NCI-H2081 (cell line): Measurements from ENCODE around the gene KATNAL2.

ENCODE experiments used
- DNase-seq, 2 experiments: peaks; one replicate each; lab custom pipeline; 2025; lab: John Stamatoyannopoulos, UW

KATNAL2 gene

DNA sequence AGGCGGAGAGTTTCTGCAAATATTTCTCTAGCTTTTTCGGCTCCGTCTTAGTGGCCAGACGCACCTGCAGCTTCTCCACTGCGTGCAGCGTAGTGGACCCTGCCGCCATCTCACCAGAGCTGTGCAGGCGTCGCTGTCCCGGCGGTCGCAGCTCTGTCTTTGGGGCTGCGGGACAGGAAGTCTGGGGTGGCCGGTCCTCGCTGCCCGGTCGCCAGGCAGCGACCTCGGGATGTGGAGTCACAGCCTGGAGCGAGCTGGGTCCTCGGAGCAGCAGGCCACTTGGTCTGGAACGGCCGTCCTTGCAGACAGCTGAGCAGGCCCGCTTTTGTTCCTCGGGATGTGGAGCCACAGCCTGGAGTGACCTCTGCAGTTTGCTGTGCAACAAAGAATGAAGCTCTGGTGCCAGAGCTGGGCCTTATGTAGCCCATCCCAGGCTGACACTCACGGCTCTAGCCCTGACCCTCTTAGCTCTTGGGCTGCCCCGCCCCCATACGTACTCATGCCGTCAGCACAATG, 117.8 kb downstream of the KATNAL2 start, which contains the start of gene ELOA2:
Gene ELOA2, minus strand, starts transcription at position 466 of the 516 bp plus-strand sequence. Its CDS starts 357 bp downstream, at position 109.
- DNase-seq = no peak

DNA sequence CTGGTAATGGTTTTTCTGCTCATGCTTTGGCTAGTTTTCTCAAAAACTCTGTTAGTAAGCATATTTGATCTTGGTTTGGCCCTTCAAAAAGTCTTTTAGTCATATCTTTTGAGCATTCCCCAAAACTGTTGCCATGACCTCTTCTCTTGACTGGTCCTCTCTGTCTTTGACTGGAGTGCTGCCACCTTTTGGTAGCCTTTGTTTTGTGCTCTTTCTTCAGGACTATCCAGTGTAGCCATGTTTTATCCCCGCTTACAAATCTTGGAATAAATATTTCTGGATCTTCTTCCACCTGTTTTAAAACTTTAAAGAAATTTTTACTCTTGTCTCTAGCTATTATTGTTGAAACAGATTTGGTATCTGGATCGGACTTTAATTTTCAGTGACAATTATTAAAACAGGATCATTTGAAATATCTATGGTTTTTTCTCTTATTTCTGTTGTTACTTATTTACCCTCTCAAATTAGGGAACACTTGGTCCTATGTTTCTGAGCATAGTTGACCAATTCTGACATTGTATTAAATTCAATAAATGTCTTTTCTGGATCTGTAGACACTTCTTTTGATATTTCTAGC, 119.0 kb downstream of the KATNAL2 start:
- DNase-seq = peak; percentile 11 to 45

DNA sequence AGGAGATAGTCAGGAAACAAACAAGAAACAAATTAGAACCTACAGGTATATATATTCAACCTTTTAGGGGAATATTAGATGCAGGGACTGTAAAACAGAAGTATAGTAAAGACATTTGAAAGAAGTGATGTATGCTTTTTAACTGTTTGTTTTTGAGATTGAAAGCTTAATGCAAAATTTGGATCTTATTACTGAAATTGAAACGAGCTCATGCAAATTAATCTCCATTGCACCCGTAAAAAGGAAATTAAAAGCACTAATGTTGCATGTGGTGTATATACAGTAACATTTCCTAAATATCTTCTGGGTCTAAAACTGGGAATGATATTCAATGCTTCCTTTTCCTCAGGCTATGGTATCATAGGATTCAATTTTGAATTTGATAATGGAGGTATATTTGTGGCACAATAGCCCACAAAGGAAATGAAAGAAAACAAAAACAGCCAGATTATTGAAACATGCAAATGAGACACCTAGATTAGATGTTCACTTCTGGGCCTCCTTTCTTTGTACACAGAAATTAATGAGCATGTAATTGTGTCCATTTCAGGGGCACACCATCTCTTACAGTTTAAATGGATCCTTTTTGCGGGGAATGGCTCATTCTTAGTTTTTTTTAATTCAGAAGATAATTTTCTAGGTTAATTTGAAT, 119.7 kb downstream of the KATNAL2 start:
- no peak for DNase-seq

DNA sequence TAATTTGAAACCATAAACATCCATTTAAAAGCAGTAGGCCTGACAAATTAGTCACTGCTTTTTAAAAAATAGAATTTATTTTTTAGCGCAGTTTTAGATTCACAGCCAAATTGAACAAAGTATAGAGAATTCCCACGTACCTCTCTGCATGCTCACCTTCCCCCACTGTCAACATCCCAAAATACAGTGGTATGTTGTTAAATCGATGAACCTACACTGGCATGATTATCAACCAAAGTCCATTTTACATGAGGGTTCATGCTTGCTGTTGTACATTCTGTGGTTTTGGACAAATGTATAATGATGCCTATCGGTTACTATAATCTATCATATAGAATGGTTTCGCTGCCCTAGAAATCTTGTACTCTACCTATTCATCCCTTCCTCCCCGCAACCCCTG, 123.6 kb downstream of the KATNAL2 start:
- DNase-seq = no peak

DNA sequence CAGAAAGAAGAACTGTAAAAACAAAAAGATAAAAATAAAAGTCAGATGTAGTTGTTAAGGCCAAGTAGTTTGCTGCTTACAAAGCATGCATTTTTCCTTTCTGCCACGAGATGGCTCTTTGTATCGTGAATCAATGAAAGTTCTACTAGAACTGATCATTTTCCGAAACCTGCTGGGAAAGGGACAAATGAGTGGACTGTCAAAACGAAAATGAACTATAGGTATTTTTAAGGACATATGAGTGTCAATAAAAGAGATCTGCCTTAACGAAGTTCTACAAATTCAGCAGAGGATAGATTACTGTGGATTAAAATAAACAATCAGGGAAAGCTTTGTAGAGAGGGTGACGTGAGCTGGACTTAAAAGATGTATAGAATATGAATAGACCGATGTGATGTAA, 133.1 kb downstream of the KATNAL2 start:
- DNase-seq = peak; percentile 6 to 29

DNA sequence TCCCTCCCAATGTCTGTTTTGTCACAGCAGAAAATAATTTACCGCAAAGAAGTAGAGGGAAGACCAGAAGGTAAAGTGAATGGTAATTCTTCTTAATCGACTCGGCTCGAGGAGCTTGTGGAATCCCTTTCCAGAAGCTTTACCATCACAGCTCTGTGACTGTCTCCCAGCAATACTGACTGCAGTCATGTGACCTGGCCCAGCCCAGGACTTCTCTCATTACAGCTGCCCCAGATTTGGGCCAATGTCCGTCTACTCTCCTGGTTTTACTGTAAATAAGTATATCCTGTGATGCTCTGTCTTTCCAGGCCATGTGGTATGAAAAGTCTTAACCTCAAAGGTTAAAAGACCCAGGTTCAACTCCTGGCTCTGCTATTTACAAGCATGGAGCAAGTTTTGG, 137.0 kb downstream of the KATNAL2 start:
- no peak for DNase-seq

DNA sequence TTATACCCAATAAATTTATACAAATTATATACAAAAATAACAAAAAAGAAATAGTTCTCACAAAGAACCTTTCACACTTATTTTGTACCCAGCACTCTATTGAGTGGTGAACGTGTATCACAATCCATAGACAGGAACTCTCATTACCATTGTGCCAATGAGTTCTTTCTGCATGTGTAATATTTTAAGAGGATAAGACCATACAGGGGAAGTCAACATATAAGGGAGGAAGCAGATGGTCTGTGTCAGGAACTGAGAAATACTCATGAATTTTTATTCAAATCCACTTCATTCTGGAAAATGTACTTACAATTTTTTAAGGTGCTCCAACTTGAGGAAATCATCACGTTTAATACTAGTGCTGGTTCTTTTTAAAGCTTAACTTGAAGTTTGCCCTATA, 145.1 kb downstream of the KATNAL2 start:
- DNase-seq = no peak

DNA sequence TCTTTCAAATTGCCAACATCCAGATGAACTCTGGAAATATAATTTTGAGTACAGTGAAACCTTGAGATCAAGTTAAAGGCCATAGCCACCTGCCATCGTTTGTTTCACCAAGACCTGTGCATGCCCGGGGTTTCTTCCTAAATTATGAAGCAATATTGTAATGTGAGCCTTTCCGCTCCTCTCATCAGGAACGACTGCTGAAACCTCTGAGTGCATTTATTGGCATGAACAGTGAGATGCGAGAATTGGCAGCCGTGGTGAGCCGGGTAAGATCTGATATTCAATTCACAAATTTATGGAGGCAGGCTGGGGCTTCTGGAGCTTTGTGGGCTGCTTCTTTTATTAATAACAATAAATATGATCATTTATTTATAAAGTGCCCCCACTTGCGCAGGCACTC, 145.7 kb downstream of the KATNAL2 start:
- no peak for DNase-seq

DNA sequence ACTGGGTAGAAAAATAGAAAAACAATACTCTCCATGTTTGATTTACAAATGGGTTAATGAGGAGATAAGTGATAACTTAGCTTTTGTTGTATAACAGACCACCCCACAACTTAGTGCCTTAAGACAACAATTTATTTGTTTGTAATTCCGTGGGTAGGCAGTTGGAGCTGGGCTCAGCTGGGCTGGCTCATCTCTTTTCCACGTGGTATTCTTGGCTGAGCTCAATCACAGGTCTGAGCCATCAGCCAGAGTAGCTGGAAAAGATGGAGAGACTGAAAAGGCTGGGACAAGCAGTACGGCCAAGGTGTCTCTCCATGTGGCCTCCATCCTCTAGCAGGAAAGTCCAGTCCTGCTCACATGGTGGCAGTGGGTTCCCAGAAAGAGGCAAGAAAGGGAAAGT, 150.2 kb downstream of the KATNAL2 start:
- no peak for DNase-seq

DNA sequence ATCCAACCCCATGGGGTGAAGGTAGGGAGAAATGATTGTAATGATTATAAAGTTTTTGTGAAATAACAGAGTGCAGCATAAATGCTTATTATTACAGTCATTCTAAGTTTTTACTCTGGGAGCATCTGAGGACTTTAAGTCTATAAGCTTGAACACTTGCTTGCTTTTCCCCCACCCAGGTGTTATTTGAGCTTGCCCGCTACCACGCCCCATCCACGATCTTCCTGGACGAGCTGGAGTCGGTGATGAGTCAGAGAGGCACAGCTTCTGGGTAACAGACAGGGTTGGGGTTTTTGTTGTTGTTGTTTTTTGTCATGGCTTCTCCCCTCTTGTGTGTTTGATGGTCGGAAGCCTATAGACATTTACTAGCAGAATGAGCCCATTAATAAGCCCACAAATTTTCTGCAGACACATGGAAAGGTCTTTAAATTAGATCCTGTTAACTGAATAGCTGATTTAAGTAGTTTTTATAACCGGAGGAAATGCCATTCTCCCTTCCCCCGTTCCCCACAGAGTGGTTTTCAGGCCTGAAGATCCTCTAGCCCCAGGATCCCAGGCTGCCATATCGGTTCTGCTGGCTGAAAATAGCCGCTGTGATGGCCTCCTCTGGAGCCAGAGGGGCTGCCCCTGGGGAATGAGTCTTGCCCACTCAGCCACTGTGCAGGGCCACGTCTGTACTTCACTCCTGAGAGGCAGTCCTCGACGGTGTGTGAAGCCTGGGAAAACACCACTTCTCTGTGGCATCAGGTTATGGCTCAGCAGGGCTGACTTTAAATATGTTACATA, 157.9 kb downstream of the KATNAL2 start:
- DNase-seq = no peak

DNA sequence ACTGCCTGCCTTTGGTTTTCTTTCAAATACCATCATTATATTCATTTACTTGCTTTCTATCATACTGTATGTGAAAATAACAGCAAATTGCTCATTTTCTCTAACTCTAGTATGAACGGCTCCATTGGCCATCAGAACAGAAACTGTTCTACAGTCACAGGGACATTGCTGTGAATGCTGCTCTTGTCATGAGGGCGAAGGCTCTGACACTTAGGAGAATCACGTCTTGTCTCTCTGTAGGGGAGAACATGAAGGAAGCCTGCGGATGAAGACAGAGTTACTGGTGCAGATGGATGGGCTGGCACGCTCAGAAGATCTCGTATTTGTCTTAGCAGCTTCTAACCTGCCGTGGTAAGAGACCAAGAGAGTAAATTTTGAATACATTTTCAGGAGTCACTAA, 159.7 kb downstream of the KATNAL2 start:
- no peak for DNase-seq

DNA sequence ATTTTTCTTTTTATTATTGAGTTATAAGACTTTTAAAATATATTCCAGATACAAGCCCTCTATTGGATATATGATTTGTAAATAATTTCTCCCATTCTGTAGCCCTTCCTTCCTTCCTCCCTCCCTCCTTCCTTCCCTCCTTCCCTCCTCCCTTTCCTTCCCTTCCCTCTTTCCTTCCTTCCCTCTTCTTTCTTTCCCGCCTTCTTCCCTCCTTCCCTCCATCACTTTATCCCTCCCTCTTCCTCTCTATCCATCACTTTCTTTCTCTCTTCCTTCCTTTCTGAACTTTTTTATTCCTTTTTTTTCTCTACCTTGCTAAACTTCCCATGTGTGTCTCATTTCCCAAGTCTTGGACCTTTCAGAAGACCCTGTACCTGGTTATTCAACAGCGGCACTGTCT, 163.5 kb downstream of the KATNAL2 start:
- DNase-seq = no peak

DNA sequence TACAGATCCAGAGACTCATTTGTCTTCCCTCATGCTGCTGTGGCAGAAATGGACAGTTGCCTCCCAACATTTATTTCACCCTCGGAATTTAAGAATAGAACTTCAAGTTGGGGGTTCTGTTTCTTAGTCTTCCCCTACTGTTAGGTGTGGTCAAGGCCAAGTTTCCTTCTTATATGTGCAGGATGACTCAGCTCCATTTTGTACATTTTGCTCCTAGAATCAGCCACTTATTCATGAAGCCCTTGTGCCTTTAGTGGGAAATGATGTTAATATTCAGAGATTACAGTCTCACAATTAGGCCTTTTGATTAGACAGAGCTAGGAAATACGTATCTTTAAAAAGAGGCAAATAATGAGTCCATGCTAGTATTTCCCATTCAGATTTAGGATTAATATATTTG, 164.2 kb downstream of the KATNAL2 start:
- no peak for DNase-seq

DNA sequence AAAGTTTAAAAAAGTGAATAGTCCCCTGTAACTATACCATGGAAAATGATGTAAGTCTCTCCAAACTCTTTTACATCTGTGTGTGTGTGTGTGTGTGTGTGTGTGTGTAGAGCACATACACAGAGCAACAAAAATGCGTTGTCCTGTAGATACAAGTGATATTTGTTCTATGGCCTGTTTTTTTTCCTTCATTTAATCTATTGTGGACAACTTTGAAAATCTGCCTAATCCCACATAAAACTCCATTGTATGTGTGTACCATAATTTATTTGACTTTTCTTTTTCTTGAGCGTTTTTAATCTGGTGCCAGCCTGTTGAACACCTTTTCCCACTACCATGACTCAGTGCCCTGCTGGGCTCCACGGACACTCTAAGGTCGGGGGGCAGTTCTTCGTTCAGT, 170.3 kb downstream of the KATNAL2 start:
- DNase-seq = no peak

DNA sequence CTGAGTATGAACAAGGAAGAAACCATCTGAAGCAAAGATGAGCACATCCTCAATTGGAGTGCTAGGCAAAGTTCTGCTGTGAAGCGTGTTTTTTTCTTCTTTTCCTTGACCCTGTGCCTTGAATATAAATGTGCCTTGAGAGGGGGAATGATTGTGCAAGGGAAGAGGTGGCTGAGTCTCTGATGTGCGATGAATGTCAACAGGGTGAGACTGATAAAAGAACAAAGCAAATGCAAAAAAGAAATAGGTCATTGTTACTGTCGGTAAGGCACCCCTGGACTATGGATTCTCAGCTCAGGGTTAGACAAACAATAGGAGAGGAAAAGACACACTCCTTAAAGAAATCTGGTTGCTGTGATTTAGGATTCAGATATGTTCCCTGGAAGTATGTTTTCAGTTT, 178.4 kb downstream of the KATNAL2 start:
- DNase-seq = no peak

DNA sequence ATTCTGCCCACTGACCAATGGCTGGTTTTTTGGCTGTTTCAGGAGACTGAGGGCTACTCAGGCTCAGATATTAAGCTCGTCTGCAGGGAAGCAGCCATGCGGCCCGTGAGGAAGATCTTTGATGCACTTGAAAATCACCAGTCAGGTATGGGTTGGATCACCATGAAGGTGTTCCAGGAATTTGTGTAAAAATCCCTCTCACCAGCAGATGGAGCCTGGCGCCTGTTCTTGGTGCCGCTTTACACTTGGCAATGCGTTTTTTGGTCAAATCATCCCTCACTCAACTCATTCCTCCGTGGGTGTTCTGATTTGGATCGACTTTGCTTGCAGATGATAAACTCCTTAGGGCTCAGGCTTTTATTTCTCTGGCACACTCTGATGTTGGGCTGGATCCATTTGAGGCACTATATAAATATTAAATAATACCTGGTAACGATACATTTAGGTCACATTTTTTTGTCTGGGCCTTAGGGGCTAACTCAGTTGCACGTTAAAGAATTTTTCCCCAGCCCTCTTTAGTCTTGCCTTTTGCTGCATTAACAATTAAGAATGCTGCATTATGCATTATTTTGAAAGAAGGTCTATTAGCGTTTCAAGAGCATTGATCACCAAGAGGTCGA, 182.9 kb downstream of the KATNAL2 start:
- peak; percentile 35 to 59 for DNase-seq

DNA sequence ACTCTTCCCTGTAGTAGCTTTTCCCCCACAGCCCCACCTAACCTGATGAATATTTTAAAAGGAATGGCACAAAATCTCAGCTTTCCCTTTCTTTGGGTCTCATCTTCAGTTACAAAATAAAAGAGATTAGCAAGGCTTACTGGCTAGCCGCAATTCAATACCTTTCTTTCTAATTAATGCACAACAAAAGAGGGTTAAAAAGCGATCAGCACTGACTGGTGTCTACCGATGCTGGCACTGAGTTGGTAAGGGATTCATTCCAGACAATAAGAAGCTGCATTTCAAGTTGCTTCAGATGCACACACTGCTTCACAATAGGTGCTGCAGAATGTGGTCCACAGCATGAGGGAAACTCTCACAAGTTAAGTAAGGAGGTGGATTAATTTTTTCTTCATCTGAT, 191.0 kb downstream of the KATNAL2 start:
- no peak for DNase-seq

DNA sequence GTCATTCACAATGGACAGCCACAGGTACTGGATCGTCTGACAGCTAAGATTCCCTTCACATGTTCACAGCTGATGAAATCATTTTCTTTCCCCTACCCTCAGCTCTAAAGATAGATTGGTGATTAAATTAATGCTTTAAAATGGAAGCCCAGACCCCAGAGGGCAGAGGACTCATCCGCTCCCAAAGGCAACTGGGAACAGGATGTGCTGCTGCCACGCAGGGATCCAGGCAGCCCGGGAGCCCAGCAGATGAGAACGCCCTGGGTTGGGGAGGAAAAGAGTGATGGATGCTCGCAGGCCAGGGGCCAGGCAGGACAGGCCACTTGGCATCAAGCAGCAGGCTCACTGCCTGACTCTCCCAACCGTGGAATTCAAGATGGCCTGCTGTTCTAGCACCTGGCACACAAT, 191.6 kb downstream of the KATNAL2 start:
- no peak for DNase-seq

DNA sequence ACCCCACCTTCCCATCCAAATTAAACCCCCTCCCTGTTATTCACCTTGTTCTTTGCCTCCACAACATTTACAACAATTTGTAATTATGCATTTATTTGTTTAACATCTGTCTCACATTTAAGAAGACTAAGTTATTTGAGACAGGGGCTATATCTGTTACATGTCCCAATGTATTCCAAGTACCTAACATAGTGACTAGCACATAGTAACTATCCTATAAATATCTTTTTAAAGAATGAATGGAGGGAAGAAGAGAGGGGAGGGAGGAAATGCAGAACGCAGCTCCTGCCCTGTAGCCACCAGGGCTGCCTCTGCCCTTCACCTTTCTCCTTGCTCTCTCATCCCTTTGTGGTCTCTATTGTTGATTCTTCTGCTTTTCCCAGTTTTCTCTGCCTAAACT, 192.3 kb downstream of the KATNAL2 start:
- no peak for DNase-seq

DNA sequence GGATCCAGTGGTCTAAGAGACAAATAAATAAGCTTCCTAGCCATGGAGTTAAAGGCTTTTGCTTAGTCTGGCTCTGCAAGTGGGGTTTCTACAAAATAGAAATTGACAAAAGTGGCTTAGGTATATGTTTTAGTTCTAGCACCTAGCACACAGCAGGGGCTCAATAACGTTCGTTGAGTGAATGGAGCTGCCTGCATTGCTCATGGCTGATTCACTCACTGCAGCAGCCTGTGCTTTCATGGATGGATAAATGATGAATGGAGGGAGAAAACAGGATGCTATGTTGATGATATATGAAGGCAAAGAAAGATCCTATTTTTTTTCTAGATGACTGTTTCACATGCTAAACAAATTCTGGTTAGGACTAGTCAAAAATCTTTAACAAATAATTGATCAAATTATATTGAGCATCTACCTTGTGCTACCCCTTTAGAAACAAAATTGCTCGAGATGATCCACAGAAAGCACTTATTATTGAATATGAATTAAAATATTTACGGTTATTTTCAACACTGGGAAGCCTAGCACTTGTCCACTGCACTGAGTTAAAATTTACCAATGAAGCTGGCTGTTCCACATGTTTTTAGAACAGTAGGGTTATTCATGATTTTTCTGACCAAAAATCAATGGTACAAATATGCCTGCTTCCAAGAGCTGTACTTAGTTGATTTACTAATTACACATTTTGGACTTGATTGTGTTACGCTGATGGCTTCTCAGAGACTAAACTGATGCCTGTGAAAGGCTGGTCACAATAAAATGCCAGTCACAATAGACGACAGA, 193.3 kb downstream of the KATNAL2 start:
- no peak for DNase-seq

DNA sequence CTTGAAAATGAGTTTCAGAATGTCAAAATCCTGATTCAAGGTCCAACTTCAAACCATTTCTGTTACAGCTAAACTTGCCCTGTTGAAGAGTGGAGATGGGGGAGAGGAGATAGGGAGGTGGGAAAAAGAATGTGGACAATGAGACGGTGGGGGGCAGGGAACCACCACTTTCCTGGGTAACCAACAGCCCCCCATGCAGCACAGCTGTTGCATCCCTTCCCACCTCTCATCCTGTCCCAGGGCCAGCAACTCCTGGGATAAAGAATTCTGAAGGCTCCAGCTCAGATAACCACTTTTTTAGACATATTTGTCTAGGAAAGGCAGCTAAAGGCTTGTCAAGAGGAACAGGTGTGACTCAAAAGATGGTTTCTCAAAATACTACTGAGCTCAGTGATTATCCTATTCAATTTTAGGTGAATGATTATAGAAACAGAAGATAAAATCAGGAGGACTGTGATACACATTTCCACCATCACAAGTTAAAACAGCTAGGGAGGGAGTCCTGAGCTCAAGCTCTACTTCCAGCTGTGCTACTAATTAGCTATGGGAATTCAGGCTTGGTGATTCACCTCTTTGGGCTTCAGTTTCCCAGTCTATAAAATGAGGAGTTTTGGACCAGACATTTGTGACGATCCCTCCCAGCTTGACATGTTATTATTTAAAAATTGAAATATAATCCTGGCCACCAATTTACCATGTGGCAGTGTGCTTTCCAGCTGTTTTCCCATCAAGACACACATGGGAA, 196.6 kb downstream of the KATNAL2 start:
- no peak for DNase-seq
